CD4-positive, alpha-beta memory T cell (primary cell): Measurements from ENCODE around the gene PCDHA7. TPM values are rescaled to one million over a fixed set of nuclear protein-coding genes. Genes with fewer than 3 reads are reported as not detected.
"Not testable (repeated sequence)": the region's sequence is repeated elsewhere in the genome, so short reads cannot be mapped to it uniquely, and the experiment has no call there.

Experiments used
- CTCF ChIA-PET: fragments of 350-600 bp; sonication (Branson Sonifier 250); formaldehyde crosslinking; loops from one replicate; lab custom pipeline; 2021; ENCODE audit warnings: inconsistent platforms; ENCODE audit not compliant: partially characterized antibody; lab: Charles Lee
- POLR2A ChIA-PET: fragments of 350-600 bp; sonication (Branson Sonifier 250); formaldehyde crosslinking; loops from one replicate; lab custom pipeline; 2021; ENCODE audit not compliant: partially characterized antibody; lab: Charles Lee
- DNase-seq, 5 donors: peaks; one replicate each; pipeline versions ENCODE4 v3.0.0 to v3.0.0-alpha.2; 2020 to 2022; ENCODE audit warnings: mixed read lengths in 1 of 5
- H3K27ac ChIP-seq: one replicate; pipeline ENCODE4 v1.7.0; 2013; ENCODE audit warnings: low read depth, low read length
- H3K27me3 ChIP-seq: 2 replicates; pipeline ENCODE4 v1.7.0; 2013; ENCODE audit warnings: mild to moderate bottlenecking, low read length, moderate library complexity; ENCODE audit not compliant: insufficient read depth
- H3K36me3 ChIP-seq: 2 replicates; pipeline ENCODE4 v1.7.0; 2013; ENCODE audit warnings: mild to moderate bottlenecking, low read length, moderate library complexity; ENCODE audit not compliant: insufficient read depth
- H3K4me1 ChIP-seq: 2 replicates; pipeline ENCODE4 v1.7.0; 2013; ENCODE audit warnings: mild to moderate bottlenecking, low read length, moderate library complexity; ENCODE audit not compliant: insufficient read depth
- H3K4me3 ChIP-seq, 2 donors: one replicate each; pipeline ENCODE4 v1.7.0; 2013; ENCODE audit warnings: low read length in 2 of 2, mild to moderate bottlenecking in 1 of 2
- H3K9me3 ChIP-seq, 2 donors: one replicate each; pipeline ENCODE4 v1.7.0; 2013; ENCODE audit warnings: low read length in 2 of 2, control low read depth in 1 of 2; ENCODE audit not compliant: control insufficient read depth in 1 of 2
- H3K27ac Mint-ChIP-seq, 7 donors: one replicate each; pipeline ENCODE4 v1.8.0; 2020 to 2021; ENCODE audit warnings: mixed read lengths in 7 of 7, mild to moderate bottlenecking in 6 of 7, inconsistent platforms in 3 of 7, moderate library complexity in 3 of 7
- H3K27me3 Mint-ChIP-seq, 2 donors: one replicate each; pipeline ENCODE4 v1.8.0; 2020 to 2021; ENCODE audit warnings: mixed read lengths in 2 of 2
- H3K36me3 Mint-ChIP-seq, 2 donors: one replicate each; pipeline ENCODE4 v1.8.0; 2020 to 2021; ENCODE audit warnings: mixed read lengths in 2 of 2, inconsistent platforms in 1 of 2, mild to moderate bottlenecking in 1 of 2
- H3K4me1 Mint-ChIP-seq, 4 donors: one replicate each; pipeline ENCODE4 v1.8.0; 2020 to 2021; ENCODE audit warnings: mixed read lengths in 4 of 4, mild to moderate bottlenecking in 1 of 4
- H3K4me3 Mint-ChIP-seq, 8 donors: one replicate each; pipeline ENCODE4 v1.8.0; 2020 to 2021; ENCODE audit warnings: mixed read lengths in 8 of 8, mild to moderate bottlenecking in 7 of 8, moderate library complexity in 6 of 8, inconsistent platforms in 3 of 8
- H3K9me3 Mint-ChIP-seq, 8 donors: one replicate each; pipeline ENCODE4 v1.8.0; 2020 to 2021; ENCODE audit warnings: mixed read lengths in 8 of 8, mild to moderate bottlenecking in 5 of 8, inconsistent platforms in 3 of 8, moderate library complexity in 1 of 8
- intact Hi-C: fragments of 100-400 bp; cut with micrococcal nuclease; formaldehyde crosslinking; loops from one replicate; pipeline ENCODE4 v1.15.1; 2023
- polyA plus RNA-seq, 2 donors: library from polyadenylated mRNA; unstranded; fragments of 300-500 nt; fragmentation: Illumina TruSeq; gene quantifications; one replicate each; pipeline ENCODE4 v1.2.3, GENCODE V29; 2021
- total RNA-seq, 2 experiments: library from RNA; stranded (reverse); gene quantifications; one replicate each; pipeline ENCODE4 v1.2.3, GENCODE V29; 2021

PCDHA7 gene
- total and polyA plus RNA-seq, 4 experiments from 2014 or later, result not detected

DNA sequence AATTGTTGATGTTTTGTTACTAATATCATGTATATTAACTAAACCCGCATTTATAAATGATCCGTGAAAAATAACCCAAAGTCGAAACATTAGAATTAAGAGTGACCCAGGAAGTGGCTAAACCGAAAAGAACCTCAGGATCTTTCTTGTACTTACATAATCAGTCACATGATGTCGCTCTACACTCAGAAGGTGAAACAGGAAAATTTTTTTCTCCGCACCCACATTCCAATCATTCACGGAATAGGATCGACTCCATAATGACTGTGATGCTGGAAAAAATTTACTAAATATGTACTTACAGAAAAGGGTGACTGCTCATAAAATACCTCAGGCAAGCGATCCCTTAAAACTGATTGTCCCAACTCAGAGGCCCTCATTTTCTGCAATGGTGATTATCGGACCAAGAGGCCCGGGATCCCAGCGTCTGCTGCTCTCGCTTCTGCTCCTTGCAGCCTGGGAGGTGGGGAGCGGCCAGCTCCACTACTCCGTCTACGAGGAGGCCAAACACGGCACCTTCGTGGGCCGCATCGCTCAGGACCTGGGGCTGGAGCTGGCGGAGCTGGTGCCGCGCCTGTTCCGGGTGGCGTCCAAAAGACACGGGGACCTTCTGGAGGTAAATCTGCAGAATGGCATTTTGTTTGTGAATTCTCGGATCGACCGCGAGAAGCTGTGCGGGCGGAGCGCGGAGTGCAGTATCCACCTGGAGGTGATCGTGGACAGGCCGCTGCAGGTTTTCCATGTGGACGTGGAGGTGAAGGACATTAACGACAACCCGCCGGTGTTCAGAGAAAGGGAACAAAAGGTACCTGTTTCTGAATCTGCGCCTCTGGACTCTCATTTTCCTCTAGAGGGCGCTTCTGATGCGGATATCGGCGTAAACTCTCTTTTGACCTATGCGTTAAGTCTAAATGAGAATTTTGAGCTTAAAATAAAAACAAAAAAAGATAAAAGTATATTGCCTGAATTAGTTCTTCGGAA lies 41.3 kb downstream of the PCDHA7 start, which contains the start of gene PCDHA12:
Gene PCDHA12, plus strand, starts transcription at position 224 of the 981 bp plus-strand sequence. Its CDS starts 165 bp downstream, at position 389.
- Mint-ChIP-seq H3K9me3 (peaks cover 3 to 59% (median 38%) of the 10 kb centered on the region in 8 donors), H3K4me1 (no peaks in the 10 kb centered on the region), H3K27me3 (peaks cover 10 to 22% of the 10 kb centered on the region in 2 donors), H3K36me3 (no peaks in the 10 kb centered on the region), H3K27ac (no peak within 1 kb of the TSS), H3K4me3 (peak within 1 kb of the TSS in 1 of 8 donors; percentile 17)
- Histone ChIP-seq H3K36me3 (no peaks in the 10 kb centered on the region), H3K4me1 (no peaks in the 10 kb centered on the region), H3K27me3 (no peaks in the 10 kb centered on the region), H3K4me3 (no peak within 1 kb of the TSS), H3K9me3 (no peaks in the 10 kb centered on the region), H3K27ac (no peak within 1 kb of the TSS)
- intact Hi-C loops, result no loop called here
- DNase-seq, result no peak
- ChIA-PET POLR2A (no interaction called here), CTCF (no interaction called here)

GRCh38 chr5:140876541-140877261 lies 42.6 kb downstream of the PCDHA7 start:
- H3K4me1 ChIP-seq, H3K4me3 ChIP-seq, intact Hi-C loops, POLR2A ChIA-PET, H3K27me3 ChIP-seq, H3K4me3 Mint-ChIP-seq, H3K27ac ChIP-seq, H3K36me3 Mint-ChIP-seq, DNase-seq, CTCF ChIA-PET, H3K9me3 ChIP-seq, H3K27ac Mint-ChIP-seq, H3K36me3 ChIP-seq, H3K4me1 Mint-ChIP-seq: not testable (repeated sequence)
- Mint-ChIP-seq H3K9me3 (peaks cover 3 to 69% (median 47%) of the 10 kb centered on the region in 8 donors), H3K27me3 (peaks cover 17 to 23% of the 10 kb centered on the region in 2 donors)

DNA sequence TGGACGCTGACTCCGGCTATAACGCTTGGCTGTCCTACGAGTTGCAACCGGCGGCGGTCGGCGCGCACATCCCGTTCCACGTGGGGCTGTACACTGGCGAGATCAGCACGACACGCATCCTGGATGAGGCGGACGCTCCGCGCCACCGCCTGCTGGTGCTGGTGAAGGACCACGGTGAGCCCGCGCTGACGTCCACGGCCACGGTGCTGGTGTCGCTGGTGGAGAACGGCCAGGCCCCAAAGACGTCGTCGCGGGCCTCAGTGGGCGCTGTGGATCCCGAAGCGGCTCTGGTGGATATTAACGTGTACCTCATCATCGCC lies 43.2 kb downstream of the PCDHA7 start:
- no peak overlapping the region for H3K27ac Mint-ChIP-seq
- peaks cover 19 to 23% of the 10 kb centered on the region in 2 donors for H3K27me3 Mint-ChIP-seq
- Histone ChIP-seq H3K27ac (no peak overlapping the region), H3K36me3 (no peaks in the 10 kb centered on the region), H3K4me1 (no peaks in the 10 kb centered on the region), H3K4me3 (no peak overlapping the region), H3K9me3 (no peaks in the 10 kb centered on the region), H3K27me3 (no peaks in the 10 kb centered on the region)
- POLR2A ChIA-PET, result no interaction called here
- intact Hi-C loops, result no loop called here
- no peak overlapping the region for H3K4me3 Mint-ChIP-seq
- no peaks in the 10 kb centered on the region for H3K4me1 Mint-ChIP-seq
- CTCF ChIA-PET, result no interaction called here
- H3K9me3 Mint-ChIP-seq, result peaks cover 3 to 69% (median 46%) of the 10 kb centered on the region in 8 donors
- peaks cover 0 to 2% of the 10 kb centered on the region in 2 donors for H3K36me3 Mint-ChIP-seq
- no peak for DNase-seq

- no peaks in the 10 kb centered on the region for H3K4me1 Mint-ChIP-seq
- CTCF ChIA-PET, result no interaction called here
- H3K9me3 Mint-ChIP-seq, result peaks cover 0 to 58% (median 40%) of the 10 kb centered on the region in 8 donors
- no peak within 1 kb of the TSS for H3K27ac ChIP-seq
- no peaks in the 10 kb centered on the region for H3K36me3 ChIP-seq
- H3K27me3 Mint-ChIP-seq, result peaks cover 16 to 17% of the 10 kb centered on the region in 2 donors
- no peak within 1 kb of the TSS for H3K4me3 ChIP-seq
- no peaks in the 10 kb centered on the region for H3K4me1 ChIP-seq
- POLR2A ChIA-PET, result no interaction called here
- H3K36me3 Mint-ChIP-seq, result peaks cover 0 to 2% of the 10 kb centered on the region in 2 donors
- intact Hi-C loops, result no loop called here
- no peaks in the 10 kb centered on the region for H3K27me3 ChIP-seq
- no peaks in the 10 kb centered on the region for H3K9me3 ChIP-seq
- no peak within 1 kb of the TSS for H3K27ac Mint-ChIP-seq
- no peak for DNase-seq
- peak within 1 kb of the TSS in 1 of 8 donors; percentile 5 for H3K4me3 Mint-ChIP-seq
These were observed 48.0 kb downstream of the PCDHA7 start, which contains the start of gene PCDHA13 for GRCh38 chr5:140881889-140882590. Gene PCDHA13 (plus strand): TSS chr5:140882124. CDS start chr5:140882269, 145 bp downstream.

DNA sequence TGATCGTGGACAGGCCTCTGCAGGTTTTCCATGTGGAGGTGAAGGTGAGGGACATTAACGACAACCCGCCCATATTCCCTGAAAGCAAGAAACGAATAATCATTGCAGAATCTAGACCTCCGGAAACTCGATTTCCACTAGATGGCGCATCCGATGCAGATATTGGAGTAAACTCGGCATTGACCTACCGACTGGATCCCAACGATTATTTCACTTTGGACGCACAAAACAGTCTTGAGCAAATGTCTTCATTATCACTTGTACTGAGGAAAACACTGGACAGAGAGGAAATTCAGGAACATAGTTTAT lies 48.5 kb downstream of the PCDHA7 start:
- Histone ChIP-seq H3K4me3 (no peak overlapping the region), H3K9me3 (no peaks in the 10 kb centered on the region), H3K4me1 (no peaks in the 10 kb centered on the region), H3K27me3 (no peaks in the 10 kb centered on the region), H3K36me3 (no peaks in the 10 kb centered on the region), H3K27ac (no peak overlapping the region)
- CTCF ChIA-PET, result no interaction called here
- Mint-ChIP-seq H3K36me3 (peaks cover 0 to 2% of the 10 kb centered on the region in 2 donors), H3K4me1 (no peaks in the 10 kb centered on the region), H3K9me3 (peaks cover 0 to 61% (median 41%) of the 10 kb centered on the region in 8 donors), H3K27me3 (peaks cover 16 to 19% of the 10 kb centered on the region in 2 donors), H3K27ac (no peak overlapping the region), H3K4me3 (peak overlapping the region in 1 of 8 donors; percentile 5)
- intact Hi-C loops, result no loop called here
- POLR2A ChIA-PET, result no interaction called here
- DNase-seq, result no peak

GRCh38 chr5:140883373-140883772 lies 49.3 kb downstream of the PCDHA7 start:
- CTCF ChIA-PET, result no interaction called here
- Histone ChIP-seq H3K27ac (no peak overlapping the region), H3K4me3 (no peak overlapping the region), H3K4me1 (no peaks in the 10 kb centered on the region), H3K9me3 (no peaks in the 10 kb centered on the region), H3K27me3 (no peaks in the 10 kb centered on the region), H3K36me3 (no peaks in the 10 kb centered on the region)
- H3K9me3 Mint-ChIP-seq, result peaks cover 0 to 61% (median 40%) of the 10 kb centered on the region in 8 donors
- no peaks in the 10 kb centered on the region for H3K4me1 Mint-ChIP-seq
- intact Hi-C loops, result no loop called here
- POLR2A ChIA-PET, result no interaction called here
- H3K4me3 Mint-ChIP-seq, result no peak overlapping the region
- no peak for DNase-seq
- peaks cover 0 to 2% of the 10 kb centered on the region in 2 donors for H3K36me3 Mint-ChIP-seq
- peaks cover 16 to 19% of the 10 kb centered on the region in 2 donors for H3K27me3 Mint-ChIP-seq
- peak overlapping the region in 1 of 7 donors; percentile 8 for H3K27ac Mint-ChIP-seq
